ENCODE results near the gene ZNF346. TPM values are rescaled to one million over a fixed set of nuclear protein-coding genes. Genes with fewer than 3 reads are reported as not detected.

Gene ZNF346
- total and polyA plus RNA-seq, 2 of the 13 experiments (the other 11 are each of a cell fraction or from before 2014, with no cell fraction given), result 8.6 to 19.4 TPM

DNA sequence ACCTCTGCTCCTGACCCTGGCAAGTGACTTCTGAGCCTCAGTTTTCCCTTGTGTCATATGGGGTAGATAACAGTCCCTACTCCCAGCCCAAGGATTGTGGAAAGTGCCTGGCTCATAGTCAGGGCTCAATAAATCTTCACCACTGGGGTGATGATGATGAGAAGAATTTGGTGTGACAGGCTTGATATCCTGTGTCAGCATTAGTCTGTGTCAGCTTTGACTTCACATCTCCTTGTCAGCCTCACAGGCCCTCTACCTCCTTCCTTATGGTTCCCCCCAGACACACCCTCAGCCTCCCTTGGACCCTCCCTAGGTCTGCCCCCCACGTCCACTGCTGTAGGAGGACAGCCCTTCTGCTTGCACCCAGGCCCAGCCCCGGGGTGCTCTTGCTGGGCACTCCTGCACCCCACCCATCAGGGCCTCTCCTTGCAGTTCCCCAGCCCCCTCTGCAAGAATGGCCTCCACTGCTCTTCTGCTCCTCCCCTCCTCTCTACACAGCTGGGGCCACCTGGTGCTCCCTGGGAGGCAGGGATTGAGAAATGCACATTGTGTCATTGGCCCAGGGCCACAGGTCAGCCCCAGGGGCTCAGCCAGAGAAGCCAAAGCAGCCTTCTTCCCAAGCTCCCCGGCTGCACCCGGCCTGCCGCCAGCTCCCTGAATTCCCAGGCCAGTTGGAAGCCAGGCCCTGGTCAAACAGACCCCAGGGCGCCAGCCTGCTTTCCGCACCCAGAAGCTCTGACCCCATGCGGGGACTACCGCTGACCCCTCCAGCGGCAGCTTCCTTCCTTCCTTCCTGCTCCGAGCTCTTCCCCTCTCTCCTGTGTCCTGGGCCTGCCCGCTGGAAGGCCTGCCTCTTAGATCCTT, 72.0 kb downstream of the ZNF346 start (continued):
- TF ChIP-seq, protein P1, sequence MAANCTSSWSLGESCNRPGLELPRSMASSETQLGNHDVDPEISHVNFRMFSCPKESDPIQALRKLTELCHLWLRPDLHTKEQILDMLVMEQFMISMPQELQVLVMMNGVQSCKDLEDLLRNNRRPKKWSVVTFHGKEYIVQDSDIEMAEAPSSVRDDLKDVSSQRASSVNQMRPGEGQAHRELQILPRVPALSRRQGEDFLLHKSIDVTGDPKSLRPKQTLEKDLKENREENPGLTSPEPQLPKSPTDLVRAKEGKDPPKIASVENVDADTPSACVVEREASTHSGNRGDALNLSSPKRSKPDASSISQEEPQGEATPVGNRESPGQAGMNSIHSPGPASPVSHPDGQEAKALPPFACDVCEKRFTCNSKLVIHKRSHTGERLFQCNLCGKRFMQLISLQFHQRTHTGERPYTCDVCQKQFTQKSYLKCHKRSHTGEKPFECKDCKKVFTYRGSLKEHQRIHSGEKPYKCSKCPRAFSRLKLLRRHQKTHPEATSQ (CRISPR knock-in tag; IDR thresholded peaks at IDR 0.05; ENCODE audit: borderline replicate concordance), result 0 out of 2 replicates have a peak, but pooled peaks have one; percentile 47
- TF ChIP-seq, protein P2, sequence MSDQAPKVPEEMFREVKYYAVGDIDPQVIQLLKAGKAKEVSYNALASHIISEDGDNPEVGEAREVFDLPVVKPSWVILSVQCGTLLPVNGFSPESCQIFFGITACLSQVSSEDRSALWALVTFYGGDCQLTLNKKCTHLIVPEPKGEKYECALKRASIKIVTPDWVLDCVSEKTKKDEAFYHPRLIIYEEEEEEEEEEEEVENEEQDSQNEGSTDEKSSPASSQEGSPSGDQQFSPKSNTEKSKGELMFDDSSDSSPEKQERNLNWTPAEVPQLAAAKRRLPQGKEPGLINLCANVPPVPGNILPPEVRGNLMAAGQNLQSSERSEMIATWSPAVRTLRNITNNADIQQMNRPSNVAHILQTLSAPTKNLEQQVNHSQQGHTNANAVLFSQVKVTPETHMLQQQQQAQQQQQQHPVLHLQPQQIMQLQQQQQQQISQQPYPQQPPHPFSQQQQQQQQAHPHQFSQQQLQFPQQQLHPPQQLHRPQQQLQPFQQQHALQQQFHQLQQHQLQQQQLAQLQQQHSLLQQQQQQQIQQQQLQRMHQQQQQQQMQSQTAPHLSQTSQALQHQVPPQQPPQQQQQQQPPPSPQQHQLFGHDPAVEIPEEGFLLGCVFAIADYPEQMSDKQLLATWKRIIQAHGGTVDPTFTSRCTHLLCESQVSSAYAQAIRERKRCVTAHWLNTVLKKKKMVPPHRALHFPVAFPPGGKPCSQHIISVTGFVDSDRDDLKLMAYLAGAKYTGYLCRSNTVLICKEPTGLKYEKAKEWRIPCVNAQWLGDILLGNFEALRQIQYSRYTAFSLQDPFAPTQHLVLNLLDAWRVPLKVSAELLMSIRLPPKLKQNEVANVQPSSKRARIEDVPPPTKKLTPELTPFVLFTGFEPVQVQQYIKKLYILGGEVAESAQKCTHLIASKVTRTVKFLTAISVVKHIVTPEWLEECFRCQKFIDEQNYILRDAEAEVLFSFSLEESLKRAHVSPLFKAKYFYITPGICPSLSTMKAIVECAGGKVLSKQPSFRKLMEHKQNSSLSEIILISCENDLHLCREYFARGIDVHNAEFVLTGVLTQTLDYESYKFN (CRISPR knock-in tag; conservative IDR thresholded peaks at IDR 0.05), result peak; percentile 90
- TF ChIP-seq ZBTB7A (CRISPR knock-in tag; IDR thresholded peaks at IDR 0.05), result no peak
- TF ChIP-seq TP53 (CRISPR knock-in tag; conservative IDR thresholded peaks at IDR 0.05), result no peak
- TF ChIP-seq TBX3 (IDR thresholded peaks at IDR 0.05; ENCODE audit: borderline replicate concordance), result no peak
- TF ChIP-seq KDM1A (CRISPR knock-in tag; IDR thresholded peaks at IDR 0.05), result no peak; the same call in 1 of the 2 replicates
- TF ChIP-seq, protein P3, sequence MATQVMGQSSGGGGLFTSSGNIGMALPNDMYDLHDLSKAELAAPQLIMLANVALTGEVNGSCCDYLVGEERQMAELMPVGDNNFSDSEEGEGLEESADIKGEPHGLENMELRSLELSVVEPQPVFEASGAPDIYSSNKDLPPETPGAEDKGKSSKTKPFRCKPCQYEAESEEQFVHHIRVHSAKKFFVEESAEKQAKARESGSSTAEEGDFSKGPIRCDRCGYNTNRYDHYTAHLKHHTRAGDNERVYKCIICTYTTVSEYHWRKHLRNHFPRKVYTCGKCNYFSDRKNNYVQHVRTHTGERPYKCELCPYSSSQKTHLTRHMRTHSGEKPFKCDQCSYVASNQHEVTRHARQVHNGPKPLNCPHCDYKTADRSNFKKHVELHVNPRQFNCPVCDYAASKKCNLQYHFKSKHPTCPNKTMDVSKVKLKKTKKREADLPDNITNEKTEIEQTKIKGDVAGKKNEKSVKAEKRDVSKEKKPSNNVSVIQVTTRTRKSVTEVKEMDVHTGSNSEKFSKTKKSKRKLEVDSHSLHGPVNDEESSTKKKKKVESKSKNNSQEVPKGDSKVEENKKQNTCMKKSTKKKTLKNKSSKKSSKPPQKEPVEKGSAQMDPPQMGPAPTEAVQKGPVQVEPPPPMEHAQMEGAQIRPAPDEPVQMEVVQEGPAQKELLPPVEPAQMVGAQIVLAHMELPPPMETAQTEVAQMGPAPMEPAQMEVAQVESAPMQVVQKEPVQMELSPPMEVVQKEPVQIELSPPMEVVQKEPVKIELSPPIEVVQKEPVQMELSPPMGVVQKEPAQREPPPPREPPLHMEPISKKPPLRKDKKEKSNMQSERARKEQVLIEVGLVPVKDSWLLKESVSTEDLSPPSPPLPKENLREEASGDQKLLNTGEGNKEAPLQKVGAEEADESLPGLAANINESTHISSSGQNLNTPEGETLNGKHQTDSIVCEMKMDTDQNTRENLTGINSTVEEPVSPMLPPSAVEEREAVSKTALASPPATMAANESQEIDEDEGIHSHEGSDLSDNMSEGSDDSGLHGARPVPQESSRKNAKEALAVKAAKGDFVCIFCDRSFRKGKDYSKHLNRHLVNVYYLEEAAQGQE (IDR thresholded peaks at IDR 0.05; ENCODE audit: borderline replicate concordance in 1 of 2, low read depth in 1 of 2, low read length in 2 of 2), result no peak
- TF ChIP-seq, protein P4, sequence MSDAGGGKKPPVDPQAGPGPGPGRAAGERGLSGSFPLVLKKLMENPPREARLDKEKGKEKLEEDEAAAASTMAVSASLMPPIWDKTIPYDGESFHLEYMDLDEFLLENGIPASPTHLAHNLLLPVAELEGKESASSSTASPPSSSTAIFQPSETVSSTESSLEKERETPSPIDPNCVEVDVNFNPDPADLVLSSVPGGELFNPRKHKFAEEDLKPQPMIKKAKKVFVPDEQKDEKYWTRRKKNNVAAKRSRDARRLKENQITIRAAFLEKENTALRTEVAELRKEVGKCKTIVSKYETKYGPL (CRISPR knock-in tag; IDR thresholded peaks at IDR 0.05), result no peak
- TF ChIP-seq, protein P5, sequence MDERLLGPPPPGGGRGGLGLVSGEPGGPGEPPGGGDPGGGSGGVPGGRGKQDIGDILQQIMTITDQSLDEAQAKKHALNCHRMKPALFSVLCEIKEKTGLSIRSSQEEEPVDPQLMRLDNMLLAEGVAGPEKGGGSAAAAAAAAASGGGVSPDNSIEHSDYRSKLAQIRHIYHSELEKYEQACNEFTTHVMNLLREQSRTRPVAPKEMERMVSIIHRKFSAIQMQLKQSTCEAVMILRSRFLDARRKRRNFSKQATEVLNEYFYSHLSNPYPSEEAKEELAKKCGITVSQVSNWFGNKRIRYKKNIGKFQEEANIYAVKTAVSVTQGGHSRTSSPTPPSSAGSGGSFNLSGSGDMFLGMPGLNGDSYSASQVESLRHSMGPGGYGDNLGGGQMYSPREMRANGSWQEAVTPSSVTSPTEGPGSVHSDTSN (CRISPR knock-in tag; IDR thresholded peaks at IDR 0.05), result no peak
- 0 out of 2 replicates have a peak, but pooled peaks have one; percentile 23 for TF ChIP-seq SPEN (CRISPR knock-in tag; IDR thresholded peaks at IDR 0.05; ENCODE audit: low read depth)
- peak; percentile 83 for TF ChIP-seq HOXA3 (CRISPR knock-in tag; IDR thresholded peaks at IDR 0.05)
- TF ChIP-seq ZNF160 (CRISPR knock-in tag; IDR thresholded peaks at IDR 0.05), result no peak
- TF ChIP-seq ZBTB21 (CRISPR knock-in tag; IDR thresholded peaks at IDR 0.05), result no peak
- TF ChIP-seq PHF20 (CRISPR knock-in tag; IDR thresholded peaks at IDR 0.05), result no peak
- peak; percentile 57; the same call in 1 of the 2 replicates for TF ChIP-seq ZSCAN9 (CRISPR knock-in tag; IDR thresholded peaks at IDR 0.05; ENCODE audit: borderline replicate concordance)
- TF ChIP-seq, protein P6, sequence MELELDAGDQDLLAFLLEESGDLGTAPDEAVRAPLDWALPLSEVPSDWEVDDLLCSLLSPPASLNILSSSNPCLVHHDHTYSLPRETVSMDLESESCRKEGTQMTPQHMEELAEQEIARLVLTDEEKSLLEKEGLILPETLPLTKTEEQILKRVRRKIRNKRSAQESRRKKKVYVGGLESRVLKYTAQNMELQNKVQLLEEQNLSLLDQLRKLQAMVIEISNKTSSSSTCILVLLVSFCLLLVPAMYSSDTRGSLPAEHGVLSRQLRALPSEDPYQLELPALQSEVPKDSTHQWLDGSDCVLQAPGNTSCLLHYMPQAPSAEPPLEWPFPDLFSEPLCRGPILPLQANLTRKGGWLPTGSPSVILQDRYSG (CRISPR knock-in tag; IDR thresholded peaks at IDR 0.05), result no peak
